Measurements from ENCODE around the gene KLK1. TPM values are rescaled to one million over a fixed set of nuclear protein-coding genes. Genes with fewer than 3 reads are reported as not detected.
A peak's percentile ranks its signal among the peaks of the same experiment; 100 is the strongest.

Gene KLK1
- total and polyA plus RNA-seq, 2 of the 13 experiments (the other 11 are each of a cell fraction or from before 2014, with no cell fraction given): not detected

- POLR2A ChIA-PET: no interaction called here
- no peak overlapping the region for H3K9ac ChIP-seq (ENCODE audit: insufficient read depth, low read depth, low read length)
- intact Hi-C loops (cut with micrococcal nuclease; ENCODE audit: unreplicated experiment): no loop called here
- peaks cover 48% of the 10 kb centered on the region for H4K20me1 ChIP-seq (ENCODE audit: insufficient read depth, low read length)
- H3K4me1 ChIP-seq (ENCODE audit: insufficient read depth, low read length): peaks cover 32% of the 10 kb centered on the region
- H3K27me3 ChIP-seq (ENCODE audit: control insufficient read depth in 1 of 2, insufficient read depth in 2 of 2, low read length in 2 of 2): no peaks in the 10 kb centered on the region
- peaks cover 24% of the 10 kb centered on the region for H3K79me2 ChIP-seq (ENCODE audit: insufficient read depth, low read length)
- FAIRE-seq: no peak
- DNase-seq (ENCODE audit: low spot score): no peak
- WGBS (ENCODE audit: low lambda C conversion rate): 98% methylated on average over 7 of the region's 18 CpGs
- no peak overlapping the region for H3K27ac ChIP-seq (ENCODE audit: extremely low read length, insufficient read depth, low read length)
- no TSS peak for BruUV-seq (replicated peaks)
- no peak overlapping the region for H3K4me3 ChIP-seq (replicated peaks in 1 of 3; ENCODE audit: insufficient read depth in 1 of 3, low read depth in 2 of 3, low read length in 3 of 3)
- ATAC-seq: no peak
- no peaks in the 10 kb centered on the region for H3K9me3 ChIP-seq (ENCODE audit: low read length)
- no peak overlapping the region for H3K4me2 ChIP-seq (ENCODE audit: low read depth, low read length)
- CTCF ChIA-PET (ENCODE audit: low intra/inter-chr PET ratio, low total read pairs): no interaction called here
- H2AFZ ChIP-seq (ENCODE audit: low read length): no peak overlapping the region
- in situ Hi-C loops (cut with HindIII; ENCODE audit: extremely low pct_ligation_motif_present, low pct_unique_long_range_greater_than_20kb): loop anchor here (25.0 kb wide), 1 partner anchor 436 kb away; the partner anchor contains the start of gene NAPSA
- H3K36me3 ChIP-seq (replicated peaks in 1 of 2; ENCODE audit: control insufficient read depth in 1 of 2, insufficient read depth in 2 of 2, low read length in 2 of 2): peaks cover 26 to 47% of the 10 kb centered on the region in 2 experiments
- TF ChIP-seq HNRNPL (IDR thresholded peaks at IDR 0.05; ENCODE audit: low read depth, low read length) (0 out of 2 replicates have a peak, but pooled peaks have one; percentile 56), ZNF367 (CRISPR knock-in tag; IDR thresholded peaks at IDR 0.05; ENCODE audit: borderline replicate concordance) (no peak), NONO (IDR thresholded peaks at IDR 0.05) (no peak), NONO (CRISPR knock-in tag; conservative IDR thresholded peaks at IDR 0.05) (0 out of 2 replicates have a peak, but pooled peaks have one; percentile 22), HDAC1 (CRISPR knock-in tag; IDR thresholded peaks at IDR 0.05) (no peak), POLR2A (IDR thresholded peaks at IDR 0.05; ENCODE audit: insufficient read depth in 1 of 2, low read depth in 2 of 2, low read length in 2 of 2) (peak; percentile 13 to 41; a peak in 2 of 4 replicates), RBM22 (optimal IDR thresholded peaks at IDR 0.05; ENCODE audit: low read length) (peak; percentile 75), PHF8 (CRISPR knock-in tag; IDR thresholded peaks at IDR 0.05) (no peak), ZNF550 (CRISPR knock-in tag; IDR thresholded peaks at IDR 0.05; ENCODE audit: borderline replicate concordance) (no peak), STAT5B (CRISPR knock-in tag; IDR thresholded peaks at IDR 0.05) (no peak), PAF1 (CRISPR knock-in tag; IDR thresholded peaks at IDR 0.05) (no peak), ZNF678 (CRISPR knock-in tag; IDR thresholded peaks at IDR 0.05) (no peak), JUNB (CRISPR knock-in tag; IDR thresholded peaks at IDR 0.05; ENCODE audit: borderline replicate concordance) (no peak), ZNF790 (CRISPR knock-in tag; IDR thresholded peaks at IDR 0.05; ENCODE audit: borderline replicate concordance) (no peak), ZC3H13 (CRISPR knock-in tag; IDR thresholded peaks at IDR 0.05) (peak; percentile 68; the same call in 1 of the 2 replicates), REST (IDR thresholded peaks at IDR 0.05; ENCODE audit: borderline replicate concordance in 1 of 2, low read depth in 1 of 2, low read length in 2 of 2) (peak; percentile 19 to 43; a peak in 3 of 4 replicates), ATF4 (CRISPR knock-in tag; IDR thresholded peaks at IDR 0.05) (no peak), RORA (CRISPR knock-in tag; IDR thresholded peaks at IDR 0.05) (no peak), SCMH1 (CRISPR knock-in tag; IDR thresholded peaks at IDR 0.05; ENCODE audit: borderline replicate concordance) (no peak), AGO2 (optimal IDR thresholded peaks at IDR 0.05; ENCODE audit: low read depth, low read length) (peak; percentile 83), FOXK2 (IDR thresholded peaks at IDR 0.05) (no peak)
Observed at GRCh38 chr19:50797781-50798658, 25.6 kb downstream of the KLK1 start.

Measured in HepG2 (cell line).